Neutrophil (primary cell): ENCODE data around the gene NTRK3.
"Not testable (repeated sequence)": the region's sequence is repeated elsewhere in the genome, so short reads cannot be mapped to it uniquely, and the experiment has no call there.

ENCODE experiments used
- H3K27ac ChIP-seq: fragments of 200-600 bp; sonication (generic); 2 replicates; pipeline ENCODE4 v1.5.1; 2016; ENCODE audit warnings: mild to moderate bottlenecking, moderate library complexity
- H3K27me3 ChIP-seq: fragments of 200-600 bp; sonication (generic); 2 replicates; pipeline ENCODE4 v1.6.0; 2016; ENCODE audit warnings: mild to moderate bottlenecking
- H3K36me3 ChIP-seq: fragments of 200-600 bp; sonication (generic); 2 replicates; pipeline ENCODE4 v1.5.1; 2017
- H3K4me1 ChIP-seq, 2 experiments: fragments of 200-600 bp in 1 of 2; sonication (generic) in 1 of 2; 1 replicate in 1 of 2; 2 replicates in 1 of 2; pipeline versions ENCODE4 v1.5.1 to v1.6.1; 2013 to 2016; ENCODE audit warnings: low read depth in 1 of 2, low read length in 1 of 2, mild to moderate bottlenecking in 1 of 2, moderate library complexity in 1 of 2; ENCODE audit not compliant: control insufficient read depth in 1 of 2, insufficient read depth in 1 of 2
- H3K4me3 ChIP-seq, 2 experiments: fragments of 200-600 bp in 1 of 2; sonication (generic) in 1 of 2; 1 replicate in 1 of 2; 2 replicates in 1 of 2; pipeline ENCODE4 v1.5.1; 2013 to 2016; ENCODE audit warnings: low read depth in 1 of 2, low read length in 1 of 2, mild to moderate bottlenecking in 1 of 2, moderate library complexity in 1 of 2
- H3K9me3 ChIP-seq: fragments of 200-600 bp; sonication (generic); 2 replicates; pipeline ENCODE4 v1.5.1; 2016
- TF ChIP-seq, protein P1 (sequence below): fragments of 200-600 bp; sonication (generic); IDR thresholded peaks from 2 replicates; pipeline ENCODE4 v1.5.1; 2016; ENCODE audit warnings: antibody characterized with exemption

The NTRK3 gene

DNA sequence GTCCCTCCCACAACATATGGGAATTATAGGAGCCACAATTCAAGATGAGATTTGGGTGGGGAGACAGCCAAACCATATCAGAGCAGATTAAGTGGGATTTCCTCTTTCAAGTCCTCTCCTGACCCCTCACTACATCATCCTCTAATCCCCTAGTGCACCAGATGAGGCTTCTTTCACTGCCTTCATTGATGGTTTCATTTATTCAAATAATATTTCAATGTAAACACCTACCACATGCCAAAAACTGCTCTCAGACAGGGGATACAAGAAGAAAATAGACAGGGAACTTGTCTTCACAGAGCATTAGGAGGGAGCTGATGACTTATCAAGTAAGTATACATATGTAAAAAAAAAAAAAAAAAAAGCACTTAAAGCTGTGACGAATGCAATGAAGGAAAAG, 180.2 kb downstream of the NTRK3 start:
- no peaks in the 10 kb centered on the region for H3K4me1 ChIP-seq
- H3K27me3 ChIP-seq, result no peaks in the 10 kb centered on the region
- H3K27ac ChIP-seq, result no peak overlapping the region
- H3K9me3 ChIP-seq, result no peaks in the 10 kb centered on the region
- TF ChIP-seq, protein P1, sequence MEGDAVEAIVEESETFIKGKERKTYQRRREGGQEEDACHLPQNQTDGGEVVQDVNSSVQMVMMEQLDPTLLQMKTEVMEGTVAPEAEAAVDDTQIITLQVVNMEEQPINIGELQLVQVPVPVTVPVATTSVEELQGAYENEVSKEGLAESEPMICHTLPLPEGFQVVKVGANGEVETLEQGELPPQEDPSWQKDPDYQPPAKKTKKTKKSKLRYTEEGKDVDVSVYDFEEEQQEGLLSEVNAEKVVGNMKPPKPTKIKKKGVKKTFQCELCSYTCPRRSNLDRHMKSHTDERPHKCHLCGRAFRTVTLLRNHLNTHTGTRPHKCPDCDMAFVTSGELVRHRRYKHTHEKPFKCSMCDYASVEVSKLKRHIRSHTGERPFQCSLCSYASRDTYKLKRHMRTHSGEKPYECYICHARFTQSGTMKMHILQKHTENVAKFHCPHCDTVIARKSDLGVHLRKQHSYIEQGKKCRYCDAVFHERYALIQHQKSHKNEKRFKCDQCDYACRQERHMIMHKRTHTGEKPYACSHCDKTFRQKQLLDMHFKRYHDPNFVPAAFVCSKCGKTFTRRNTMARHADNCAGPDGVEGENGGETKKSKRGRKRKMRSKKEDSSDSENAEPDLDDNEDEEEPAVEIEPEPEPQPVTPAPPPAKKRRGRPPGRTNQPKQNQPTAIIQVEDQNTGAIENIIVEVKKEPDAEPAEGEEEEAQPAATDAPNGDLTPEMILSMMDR, result no peak
- no peak overlapping the region for H3K4me3 ChIP-seq
- H3K36me3 ChIP-seq, result no peaks in the 10 kb centered on the region

DNA sequence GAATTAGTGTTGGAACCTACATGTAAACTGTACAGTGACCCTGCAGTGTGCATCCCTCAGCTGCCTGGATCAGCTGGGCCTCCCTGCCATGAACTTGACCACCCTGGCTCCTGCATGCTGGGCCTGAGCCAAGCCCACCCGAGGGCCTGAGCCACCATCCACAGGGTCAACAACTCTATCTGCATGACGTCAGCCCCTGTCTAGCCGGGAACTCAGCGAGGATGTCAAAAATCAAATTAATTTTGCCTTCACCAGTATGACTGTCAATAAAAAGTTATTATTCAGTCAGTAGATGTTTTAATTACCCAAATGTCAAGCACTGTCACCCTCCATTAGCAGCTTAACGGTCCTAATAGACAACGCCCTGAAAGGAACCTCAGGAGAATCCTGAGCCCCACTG, 181.4 kb downstream of the NTRK3 start:
- H3K4me3 ChIP-seq, result no peak overlapping the region
- TF ChIP-seq, protein P1, result no peak
- H3K9me3 ChIP-seq, result no peaks in the 10 kb centered on the region
- H3K27ac ChIP-seq, result no peak overlapping the region
- H3K27me3 ChIP-seq, result no peaks in the 10 kb centered on the region
- H3K4me1 ChIP-seq, result no peaks in the 10 kb centered on the region
- H3K36me3 ChIP-seq, result no peaks in the 10 kb centered on the region

- H3K36me3 ChIP-seq, result no peaks in the 10 kb centered on the region
- H3K4me1 ChIP-seq, result no peaks in the 10 kb centered on the region
- no peaks in the 10 kb centered on the region for H3K27me3 ChIP-seq
- no peak overlapping the region for H3K4me3 ChIP-seq
- TF ChIP-seq, protein P1, result no peak
- no peaks in the 10 kb centered on the region for H3K9me3 ChIP-seq
- H3K27ac ChIP-seq, result no peak overlapping the region
These were observed 182.2 kb downstream of the NTRK3 start for GRCh38 chr15:88074386-88074785.

DNA sequence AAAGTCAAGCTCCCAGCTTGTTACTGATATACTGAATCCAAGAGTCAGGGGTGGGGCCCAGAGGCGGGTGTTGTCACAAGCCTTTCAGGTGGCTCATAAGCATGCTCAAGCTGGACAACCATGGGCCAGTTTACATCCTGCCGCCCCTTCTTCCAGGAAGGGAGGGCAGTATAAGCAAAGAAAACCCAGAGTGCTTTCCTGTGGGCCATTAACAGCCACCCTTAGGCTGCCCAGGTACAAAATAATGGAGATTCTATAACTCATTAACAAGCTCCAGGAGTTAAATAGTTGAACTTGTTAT, 183.2 kb downstream of the NTRK3 start:
- no peaks in the 10 kb centered on the region for H3K27me3 ChIP-seq
- no peak overlapping the region for H3K27ac ChIP-seq
- H3K9me3 ChIP-seq, result no peaks in the 10 kb centered on the region
- no peak overlapping the region for H3K4me3 ChIP-seq
- no peaks in the 10 kb centered on the region for H3K36me3 ChIP-seq
- no peaks in the 10 kb centered on the region for H3K4me1 ChIP-seq
- TF ChIP-seq, protein P1, result no peak

- no peaks in the 10 kb centered on the region for H3K4me1 ChIP-seq
- no peaks in the 10 kb centered on the region for H3K27me3 ChIP-seq
- H3K9me3 ChIP-seq, result no peaks in the 10 kb centered on the region
- TF ChIP-seq, protein P1, result no peak
- no peak overlapping the region for H3K27ac ChIP-seq
- H3K4me3 ChIP-seq, result no peak overlapping the region
- H3K36me3 ChIP-seq, result no peaks in the 10 kb centered on the region
These were observed 183.7 kb downstream of the NTRK3 start for GRCh38 chr15:88072598-88073390.

DNA sequence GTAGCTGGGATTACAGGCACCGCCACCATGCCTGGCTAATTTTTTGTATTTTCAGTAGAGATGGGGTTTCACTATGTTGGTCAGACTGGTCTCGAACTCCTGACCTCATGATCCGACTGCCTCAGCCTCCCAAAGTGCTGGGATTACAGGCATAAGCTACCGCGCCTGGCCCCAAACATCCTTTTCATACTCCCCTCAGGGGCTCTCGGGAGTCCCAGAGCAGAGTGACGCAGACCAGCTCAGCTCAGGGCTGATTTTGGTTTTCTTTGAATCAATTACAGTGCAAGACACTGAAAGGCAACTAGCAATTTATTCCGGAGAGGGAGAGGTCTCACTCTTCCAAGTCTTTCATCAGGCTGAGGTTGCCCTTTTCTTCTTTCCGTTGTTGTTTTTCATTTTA, 184.4 kb downstream of the NTRK3 start:
- not testable (repeated sequence) for H3K9me3 ChIP-seq, H3K27me3 ChIP-seq, H3K36me3 ChIP-seq, H3K27ac ChIP-seq, H3K4me1 ChIP-seq, H3K4me3 ChIP-seq
